H9 (cell line): ENCODE results near the gene RBM18. TPM values are rescaled to one million over a fixed set of nuclear protein-coding genes. Genes with fewer than 3 reads are reported as not detected.

ENCODE experiments used
- DNase-seq: peaks from one replicate; pipeline ENCODE4 v3.0.0-alpha.2; 2017
- H2AFZ ChIP-seq: one replicate; pipeline ENCODE4 v1.6.1; 2013; ENCODE audit warnings: mild to moderate bottlenecking, low read length, control low read depth, moderate library complexity
- H2AK5ac ChIP-seq: 2 replicates; pipeline ENCODE4 v1.6.1; 2013; ENCODE audit warnings: low read length, control low read depth, mixed read lengths; ENCODE audit not compliant: insufficient read length
- H2BK120ac ChIP-seq: one replicate; pipeline ENCODE4 v1.6.1; 2013; ENCODE audit warnings: low read depth, mild to moderate bottlenecking, low read length, control low read depth, inconsistent platforms; ENCODE audit not compliant: poor library complexity, severe bottlenecking
- H2BK12ac ChIP-seq: 2 replicates; pipeline ENCODE4 v1.6.1; 2013; ENCODE audit warnings: low read length, control low read depth, mixed read lengths, low read depth; ENCODE audit not compliant: insufficient read length
- H2BK15ac ChIP-seq: 2 replicates; pipeline ENCODE4 v1.6.1; 2013; ENCODE audit warnings: low read depth, low read length, control low read depth
- H2BK20ac ChIP-seq: one replicate; pipeline ENCODE4 v1.6.1; 2013; ENCODE audit warnings: low read depth, mild to moderate bottlenecking, low read length, control low read depth, inconsistent platforms; ENCODE audit not compliant: poor library complexity, severe bottlenecking
- H2BK5ac ChIP-seq: 2 replicates; pipeline ENCODE4 v1.6.1; 2013; ENCODE audit warnings: low read length, control low read depth, mixed read lengths; ENCODE audit not compliant: insufficient read length
- H3K14ac ChIP-seq: 2 replicates; pipeline ENCODE4 v1.6.1; 2013; ENCODE audit warnings: low read length, control low read depth; ENCODE audit not compliant: insufficient read depth
- H3K18ac ChIP-seq: 2 replicates; pipeline ENCODE4 v1.6.1; 2013; ENCODE audit warnings: low read depth, mild to moderate bottlenecking, mixed read lengths, low read length, control low read depth; ENCODE audit not compliant: insufficient read length
- H3K23ac ChIP-seq: 2 replicates; pipeline ENCODE4 v1.6.1; 2013; ENCODE audit warnings: low read length, control low read depth, mixed read lengths, low read depth; ENCODE audit not compliant: insufficient read length
- H3K23me2 ChIP-seq: 2 replicates; pipeline ENCODE4 v1.6.1; 2013; ENCODE audit warnings: low read depth, mild to moderate bottlenecking, mixed read lengths, low read length, control low read depth; ENCODE audit not compliant: insufficient read length, poor library complexity, severe bottlenecking
- H3K27ac ChIP-seq: 2 replicates; pipeline ENCODE4 v1.5.1; 2013; ENCODE audit warnings: low read length, control low read depth, mixed read lengths, low read depth; ENCODE audit not compliant: insufficient read length
- H3K27me3 ChIP-seq: 2 replicates; pipeline ENCODE4 v1.6.1; 2013; ENCODE audit warnings: low read length, control low read depth, inconsistent platforms; ENCODE audit not compliant: insufficient read depth
- H3K4ac ChIP-seq: 2 replicates; pipeline ENCODE4 v1.6.1; 2013; ENCODE audit warnings: low read depth, mild to moderate bottlenecking, control low read depth, inconsistent platforms, low read length, moderate library complexity
- H3K4me1 ChIP-seq: 2 replicates; pipeline ENCODE4 v1.6.1; 2013; ENCODE audit warnings: low read length, control low read depth, inconsistent platforms; ENCODE audit not compliant: insufficient read depth
- H3K4me2 ChIP-seq: 2 replicates; pipeline ENCODE4 v1.6.1; 2013; ENCODE audit warnings: low read length, control low read depth, mixed read lengths; ENCODE audit not compliant: insufficient read length, insufficient read depth
- H3K56ac ChIP-seq: 2 replicates; pipeline ENCODE4 v1.6.1; 2013; ENCODE audit warnings: low read depth, mild to moderate bottlenecking, mixed read lengths, low read length, control low read depth; ENCODE audit not compliant: insufficient read length
- H3K79me1 ChIP-seq: 2 replicates; pipeline ENCODE4 v1.6.1; 2013; ENCODE audit warnings: low read depth, mild to moderate bottlenecking, moderate library complexity, low read length, control low read depth, inconsistent platforms; ENCODE audit not compliant: insufficient read depth, poor library complexity, severe bottlenecking
- H3K79me2 ChIP-seq: 2 replicates; pipeline ENCODE4 v1.6.1; 2013; ENCODE audit warnings: low read length, control low read depth, inconsistent platforms; ENCODE audit not compliant: insufficient read depth
- H3K9ac ChIP-seq: 2 replicates; pipeline ENCODE4 v1.6.1; 2013; ENCODE audit warnings: low read length, control low read depth, mixed read lengths; ENCODE audit not compliant: insufficient read length; ENCODE audit errors: extremely low read depth
- H3K9me3 ChIP-seq: one replicate; pipeline ENCODE4 v1.6.1; 2013; ENCODE audit warnings: low read depth, low read length, inconsistent platforms; ENCODE audit not compliant: control insufficient read depth
- H3T11ph ChIP-seq: one replicate; pipeline ENCODE4 v1.6.1; 2013; ENCODE audit warnings: mild to moderate bottlenecking, low read length, control low read depth, inconsistent platforms
- H4K20me1 ChIP-seq: one replicate; pipeline ENCODE4 v1.6.1; 2013; ENCODE audit not compliant: control insufficient read depth, insufficient read length, insufficient read depth
- H4K5ac ChIP-seq: 2 replicates; pipeline ENCODE4 v1.6.1; 2013; ENCODE audit warnings: low read depth, mild to moderate bottlenecking, mixed read lengths, low read length, control low read depth; ENCODE audit not compliant: insufficient read length
- H4K8ac ChIP-seq: replicated peaks from 2 replicates; pipeline ENCODE4 v1.6.1; 2013; ENCODE audit warnings: low read length, control low read depth, mixed read lengths, low read depth; ENCODE audit not compliant: insufficient read length
- H4K91ac ChIP-seq: 2 replicates; pipeline ENCODE4 v1.6.1; 2013; ENCODE audit warnings: low read depth, mild to moderate bottlenecking, moderate library complexity, mixed read lengths, low read length, control low read depth; ENCODE audit not compliant: insufficient read length
- H3K27ac Mint-ChIP-seq, 3 experiments: 2 replicates in 2 of 3; 3 replicates in 1 of 3; pipeline ENCODE4 v1.8.0; 2020 to 2021; ENCODE audit warnings: mixed read lengths in 3 of 3, mild to moderate bottlenecking in 1 of 3, moderate library complexity in 1 of 3
- H3K27me3 Mint-ChIP-seq: 2 replicates; pipeline ENCODE4 v1.8.0; 2021; ENCODE audit warnings: low read depth, mild to moderate bottlenecking, moderate library complexity, mixed read lengths
- H3K36me3 Mint-ChIP-seq, 3 experiments: 2 replicates in 2 of 3; 3 replicates in 1 of 3; pipeline ENCODE4 v1.8.0; 2020 to 2021; ENCODE audit warnings: low read depth in 3 of 3, mixed read lengths in 3 of 3; ENCODE audit not compliant: insufficient read depth in 1 of 3
- H3K4me1 Mint-ChIP-seq, 2 experiments: 2 replicates each; pipeline ENCODE4 v1.8.0; 2020; ENCODE audit warnings: mixed read lengths in 2 of 2
- H3K4me3 Mint-ChIP-seq, 2 experiments: 2 replicates in 1 of 2; 3 replicates in 1 of 2; pipeline ENCODE4 v1.8.0; 2020 to 2021; ENCODE audit warnings: mild to moderate bottlenecking in 2 of 2, mixed read lengths in 2 of 2, moderate library complexity in 1 of 2
- H3K9me3 Mint-ChIP-seq, 2 experiments: 2 replicates in 1 of 2; 3 replicates in 1 of 2; pipeline ENCODE4 v1.8.0; 2020; ENCODE audit warnings: mild to moderate bottlenecking in 2 of 2, mixed read lengths in 2 of 2, moderate library complexity in 1 of 2
- WGBS: extraction: QIAGEN DNeasy Blood & Tissue Kit; methylation state at CpG from one replicate; pipeline ENCODE4 v1.1.7; 2013; ENCODE audit warnings: missing lambda C conversion rate, low lambda C conversion rate, mixed read lengths; ENCODE audit not compliant: insufficient read length; ENCODE audit errors: extremely low coverage; 5-methylcytosine and 5-hydroxymethylcytosine counted together
- total RNA-seq: library from RNA; stranded (reverse); gene quantifications from 2 replicates; pipeline ENCODE4 v1.2.1, GENCODE V29; 2021
- TF ChIP-seq, protein P1 (sequence below): fragments of 200-600 bp; sonication (generic); conservative IDR thresholded peaks from 3 replicates; pipeline ENCODE4 v1.8.0; 2021; ENCODE audit warnings: antibody characterized with exemption, mild to moderate bottlenecking

Gene RBM18
- total RNA-seq, 1 experiment from 2014 or later: 18.9 TPM

DNA sequence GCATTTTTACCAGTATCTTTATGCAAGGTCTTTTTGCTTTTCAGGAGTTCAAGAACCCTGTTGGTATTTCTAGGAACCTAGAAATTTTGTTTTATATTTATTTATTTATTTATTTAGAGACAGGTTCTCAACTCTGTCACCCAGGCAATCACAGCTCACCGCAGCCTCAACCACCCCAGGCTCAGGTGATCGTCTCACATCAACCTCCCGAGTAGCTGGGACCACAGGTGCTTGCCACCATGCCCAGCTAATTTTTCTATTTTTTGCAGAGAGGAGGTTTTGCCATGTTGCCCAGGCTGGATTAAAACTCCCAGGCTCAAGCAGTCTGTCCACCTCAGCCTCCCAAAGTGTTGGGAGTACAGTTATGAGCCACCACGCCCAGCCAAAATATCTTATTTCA lies 68.8 kb downstream of the RBM18 start:
- no CpG with 5 or more reads among the region's 4 CpGs for WGBS

More for the DNA sequence above, 68.8 kb downstream of the RBM18 start:
- Histone ChIP-seq H4K5ac (no peak overlapping the region), H2AFZ (no peak overlapping the region), H3K4me1 (no peaks in the 10 kb centered on the region), H3K79me1 (no peaks in the 10 kb centered on the region), H3K4ac (no peak overlapping the region), H2BK15ac (no peak overlapping the region), H3K27ac (no peak overlapping the region), H4K91ac (no peak overlapping the region), H3K27me3 (no peaks in the 10 kb centered on the region), H4K8ac (no peak overlapping the region), H2BK5ac (no peak overlapping the region), H3K9me3 (no peaks in the 10 kb centered on the region), H3K4me2 (no peak overlapping the region), H3K23me2 (no peaks in the 10 kb centered on the region), H3K23ac (no peak overlapping the region), H4K20me1 (no peaks in the 10 kb centered on the region), H2BK12ac (no peak overlapping the region), H3K56ac (no peak overlapping the region), H2BK20ac (no peak overlapping the region), H3K18ac (no peak overlapping the region), H2AK5ac (no peak overlapping the region), H3K14ac (no peak overlapping the region), H2BK120ac (no peak overlapping the region), H3T11ph (no peak overlapping the region), H3K9ac (no peak overlapping the region), H3K79me2 (no peaks in the 10 kb centered on the region)
- H3K36me3 Mint-ChIP-seq: no peaks in the 10 kb centered on the region; a peak in 1 of 7 replicates
- H3K4me1 Mint-ChIP-seq: peaks cover 19 to 27% of the 10 kb centered on the region in 2 experiments
- H3K27ac Mint-ChIP-seq: no peak overlapping the region
- H3K27me3 Mint-ChIP-seq: peaks cover 5% of the 10 kb centered on the region; the same call in 1 of the 2 replicates
- H3K4me3 Mint-ChIP-seq: no peak overlapping the region
- no peak for DNase-seq
- H3K9me3 Mint-ChIP-seq: no peaks in the 10 kb centered on the region
- TF ChIP-seq, protein P1, sequence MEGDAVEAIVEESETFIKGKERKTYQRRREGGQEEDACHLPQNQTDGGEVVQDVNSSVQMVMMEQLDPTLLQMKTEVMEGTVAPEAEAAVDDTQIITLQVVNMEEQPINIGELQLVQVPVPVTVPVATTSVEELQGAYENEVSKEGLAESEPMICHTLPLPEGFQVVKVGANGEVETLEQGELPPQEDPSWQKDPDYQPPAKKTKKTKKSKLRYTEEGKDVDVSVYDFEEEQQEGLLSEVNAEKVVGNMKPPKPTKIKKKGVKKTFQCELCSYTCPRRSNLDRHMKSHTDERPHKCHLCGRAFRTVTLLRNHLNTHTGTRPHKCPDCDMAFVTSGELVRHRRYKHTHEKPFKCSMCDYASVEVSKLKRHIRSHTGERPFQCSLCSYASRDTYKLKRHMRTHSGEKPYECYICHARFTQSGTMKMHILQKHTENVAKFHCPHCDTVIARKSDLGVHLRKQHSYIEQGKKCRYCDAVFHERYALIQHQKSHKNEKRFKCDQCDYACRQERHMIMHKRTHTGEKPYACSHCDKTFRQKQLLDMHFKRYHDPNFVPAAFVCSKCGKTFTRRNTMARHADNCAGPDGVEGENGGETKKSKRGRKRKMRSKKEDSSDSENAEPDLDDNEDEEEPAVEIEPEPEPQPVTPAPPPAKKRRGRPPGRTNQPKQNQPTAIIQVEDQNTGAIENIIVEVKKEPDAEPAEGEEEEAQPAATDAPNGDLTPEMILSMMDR: no peak
